Iris pigment epithelial cell (primary cell): ENCODE data around the gene CHCHD10.
"Not testable (repeated sequence)": the region's sequence is repeated elsewhere in the genome, so short reads cannot be mapped to it uniquely, and the experiment has no call there.

Source experiments
- DNase-seq: peaks from one replicate; pipeline ENCODE4 v3.0.0-alpha.2; 2011; ENCODE audit warnings: low read depth

The CHCHD10 gene

DNA sequence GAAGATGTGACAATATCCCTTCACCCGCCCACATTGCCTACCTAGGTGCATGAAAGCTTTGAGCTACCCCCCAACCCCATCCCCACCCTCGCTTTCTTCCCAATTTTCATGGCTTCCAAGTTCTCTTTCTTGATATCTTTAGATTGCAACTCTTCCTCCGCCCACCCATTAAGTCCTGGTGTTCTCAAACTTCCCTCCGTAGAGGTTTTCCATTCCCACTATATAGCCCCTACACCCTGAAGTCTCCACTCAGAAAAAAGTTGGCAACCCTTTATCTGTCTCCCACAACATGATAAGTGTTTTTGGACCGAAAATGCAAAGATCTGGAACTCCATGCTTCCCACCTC is 17.4 kb downstream of the CHCHD10 start:
- DNase-seq = no peak

GRCh38 chr22:23749841-23750301 is 17.9 kb downstream of the CHCHD10 start:
- DNase-seq = no peak

GRCh38 chr22:23745791-23746190 is 22.0 kb downstream of the CHCHD10 start:
- DNase-seq = no peak

DNA sequence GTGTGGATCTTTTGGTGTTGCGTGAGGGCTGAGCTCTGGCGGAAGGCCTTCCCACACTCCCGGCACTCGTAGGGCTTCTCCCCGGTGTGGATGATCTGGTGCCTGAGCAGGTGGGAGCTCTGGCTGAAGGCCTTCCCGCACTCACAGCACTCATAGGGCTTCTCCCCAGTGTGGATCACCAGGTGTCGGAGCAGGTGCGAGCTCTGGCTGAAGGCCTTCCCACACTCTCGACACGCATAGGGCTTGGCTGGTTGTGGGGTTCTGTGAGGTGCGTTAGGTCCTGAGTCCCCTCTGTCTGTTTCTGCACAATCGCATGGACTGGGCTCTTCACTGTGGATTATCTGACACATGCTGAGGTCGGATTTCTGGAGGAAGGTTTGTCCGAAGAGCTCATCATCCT is 23.3 kb downstream of the CHCHD10 start:
- DNase-seq = no peak

GRCh38 chr22:23744001-23744400 is 23.8 kb downstream of the CHCHD10 start:
- no peak for DNase-seq

GRCh38 chr22:23743303-23743705 is 24.5 kb downstream of the CHCHD10 start:
- no peak for DNase-seq

- no peak for DNase-seq
These were observed 25.1 kb downstream of the CHCHD10 start for GRCh38 chr22:23742505-23743264.

DNA sequence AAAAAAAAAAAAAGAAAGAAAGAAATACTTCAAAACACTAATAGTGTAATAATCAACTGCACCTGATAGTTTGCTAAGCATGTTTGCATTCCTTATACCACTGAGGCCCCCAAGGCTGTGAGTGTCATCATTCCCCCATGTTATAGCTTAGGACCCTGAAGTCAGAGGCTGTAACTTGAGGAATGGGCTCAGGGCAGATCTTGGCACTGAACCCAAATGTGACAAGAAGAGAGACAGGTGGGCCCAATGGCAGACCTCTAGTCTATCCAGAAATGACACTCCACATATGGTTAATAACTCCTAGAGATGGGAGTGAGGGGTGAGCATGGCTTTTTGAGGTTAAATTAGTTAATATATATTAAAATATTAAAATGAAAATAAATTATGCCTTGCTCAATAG is 30.1 kb downstream of the CHCHD10 start:
- no peak for DNase-seq

DNA sequence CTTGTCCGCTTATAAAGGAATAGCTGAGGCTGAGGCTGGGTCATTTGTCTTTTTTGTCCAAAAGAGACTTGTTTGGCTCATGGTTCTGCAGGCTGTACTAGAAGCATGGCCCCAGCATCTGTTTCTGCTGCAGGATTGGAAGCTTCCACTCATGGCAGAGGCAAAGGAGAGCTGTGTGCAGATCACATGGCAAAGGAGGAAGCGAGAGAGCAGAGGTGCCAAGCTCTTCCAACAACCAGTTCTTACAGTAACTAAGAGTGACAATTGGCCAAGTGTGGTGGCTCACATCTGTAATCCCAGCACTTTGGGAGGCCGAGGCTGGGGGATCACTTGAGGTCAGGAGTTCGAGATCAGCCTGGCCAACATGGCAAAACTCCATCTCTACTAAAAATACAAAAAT is 39.7 kb downstream of the CHCHD10 start:
- DNase-seq = not testable (repeated sequence)

- DNase-seq = no peak
These were observed 45.0 kb downstream of the CHCHD10 start for GRCh38 chr22:23722724-23723123.

GRCh38 chr22:23722160-23722559 is 45.6 kb downstream of the CHCHD10 start:
- no peak for DNase-seq

GRCh38 chr22:23720855-23721254 is 46.9 kb downstream of the CHCHD10 start:
- DNase-seq = no peak

DNA sequence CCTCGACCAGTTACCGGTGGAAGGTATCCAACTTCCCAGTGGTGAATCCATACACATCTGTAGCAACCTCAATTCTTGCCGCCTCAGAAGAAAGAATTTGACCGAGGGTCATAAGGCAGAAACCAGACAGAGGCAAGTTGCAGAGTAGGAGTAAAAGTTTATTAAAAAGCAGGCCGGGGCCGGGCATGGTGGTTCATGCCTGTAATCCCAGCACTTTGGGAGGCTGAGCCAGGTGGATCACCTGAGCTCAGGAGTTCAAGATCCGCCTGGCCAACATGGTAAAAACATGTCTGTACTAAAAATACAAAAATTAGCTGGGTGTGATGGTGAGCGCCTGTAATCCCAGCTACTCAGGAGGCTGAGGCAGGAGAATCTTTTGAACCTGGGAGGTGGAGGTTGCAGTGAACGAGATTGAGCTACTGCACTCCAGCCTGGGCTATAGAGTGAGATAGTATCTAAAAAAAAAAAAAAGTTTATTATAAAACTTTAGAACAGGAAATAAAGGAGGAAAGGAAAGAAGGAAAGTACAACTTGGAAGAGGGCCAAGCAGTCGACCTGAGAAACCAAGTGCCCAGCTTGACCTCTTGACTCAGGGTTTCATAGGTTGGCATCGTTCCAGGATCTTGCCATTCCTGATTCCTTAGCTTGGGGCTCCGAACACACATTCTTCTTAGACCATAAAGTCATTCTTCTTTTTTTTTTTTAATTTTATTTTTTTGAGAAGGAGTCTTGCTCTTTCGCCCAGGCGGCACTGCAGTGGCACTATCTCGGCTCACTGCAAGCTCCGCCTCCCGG is 49.2 kb downstream of the CHCHD10 start:
- no peak for DNase-seq

DNA sequence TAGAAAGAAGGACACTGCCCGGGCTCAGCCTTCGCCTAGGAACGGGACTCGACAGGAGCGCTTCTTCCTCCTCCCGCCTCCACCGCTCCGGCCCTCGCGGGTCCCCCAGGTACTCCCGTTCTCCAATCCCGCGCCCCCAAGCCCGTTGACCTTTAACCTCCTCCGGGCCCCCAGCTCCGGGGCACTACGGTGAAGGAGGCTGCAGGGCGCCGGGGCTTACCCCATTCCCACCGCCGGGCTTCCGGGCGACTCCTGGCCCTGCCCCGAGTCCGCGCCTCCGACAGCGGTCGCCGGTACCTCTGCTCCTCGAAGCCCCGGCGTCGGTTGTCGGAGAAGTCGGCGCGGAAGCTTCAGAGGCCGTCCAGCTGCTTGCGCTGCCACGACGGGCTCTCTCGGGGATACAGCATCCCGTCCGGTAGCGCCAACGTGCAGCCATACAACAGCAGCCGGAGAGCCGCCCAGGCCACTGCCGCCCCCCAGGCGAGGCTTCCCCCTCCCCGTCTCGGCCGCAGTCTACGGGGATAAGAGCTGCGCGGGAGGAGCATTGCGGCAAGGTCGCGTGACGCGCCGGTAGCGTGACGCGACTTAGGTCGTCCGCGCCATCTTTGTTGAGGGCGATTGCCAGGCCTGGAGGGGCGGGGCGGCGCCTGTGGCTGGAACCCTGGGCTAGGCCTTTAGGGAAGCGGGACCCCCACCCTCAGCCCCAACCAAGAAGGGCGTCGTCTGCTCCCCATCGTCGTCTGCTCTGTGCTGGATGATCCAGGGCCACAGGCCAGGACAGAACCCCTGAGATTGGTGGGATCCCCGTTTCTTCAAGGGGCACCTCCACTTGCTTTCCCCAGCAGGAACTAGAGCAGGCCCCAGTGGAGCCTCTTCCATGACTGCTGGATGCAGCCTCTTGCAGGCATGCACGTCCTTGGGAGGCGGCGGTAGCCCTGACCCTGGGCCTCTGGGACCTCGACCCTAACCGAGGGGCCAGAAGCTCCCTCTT is 50.7 kb downstream of the CHCHD10 start:
- peak; percentile 83 for DNase-seq
